Ovary (tissue), 9 donors: ENCODE measurements around the gene DPP3. TPM values are rescaled to one million over a fixed set of nuclear protein-coding genes. Genes with fewer than 3 reads are reported as not detected.

Experiments used
- DNase-seq, 5 donors: peaks; one replicate each; pipeline ENCODE4 v3.0.0-alpha.2; 2019 to 2020
- H3K27ac ChIP-seq, 2 donors: fragments of 200-600 bp; one replicate each; pipeline versions ENCODE4 v1.5.1 to v1.8.0; 2019 to 2022
- H3K27me3 ChIP-seq: fragments of 200-600 bp; one replicate; pipeline ENCODE4 v1.8.0; 2022
- H3K36me3 ChIP-seq: fragments of 200-600 bp; sonication (generic); one replicate; pipeline ENCODE4 v1.5.1; 2019
- H3K4me1 ChIP-seq: one replicate; pipeline ENCODE4 v1.8.1; 2013; ENCODE audit warnings: mild to moderate bottlenecking, moderate library complexity; ENCODE audit not compliant: insufficient read depth
- H3K4me3 ChIP-seq: fragments of 200-600 bp; sonication (generic); one replicate; pipeline ENCODE4 v1.5.1; 2017
- H3K9me3 ChIP-seq, 2 donors: fragments of 200-600 bp in 1 of 2; sonication (generic) in 1 of 2; one replicate each; pipeline versions ENCODE4 v1.5.1 to v1.8.1; 2013 to 2019; ENCODE audit warnings: mild to moderate bottlenecking in 1 of 2, moderate library complexity in 1 of 2
- CTCF ChIP-seq, 3 donors: fragments of 450-650 bp in 2 of 3; fragments of 200-600 bp in 1 of 3; IDR thresholded peaks; one replicate each; pipeline versions ENCODE4 v1.5.1 to v1.8.0; 2016 to 2022; ENCODE audit warnings: antibody characterized with exemption in 3 of 3, mild to moderate bottlenecking in 1 of 3
- EP300 ChIP-seq: sonication (generic); formaldehyde crosslinking; IDR thresholded peaks from one replicate; pipeline ENCODE4 v1.6.1; 2017; ENCODE audit warnings: antibody characterized with exemption
- POLR2A ChIP-seq: fragments of 450-650 bp; IDR thresholded peaks from one replicate; pipeline ENCODE4 v1.6.1; 2017; ENCODE audit warnings: antibody characterized with exemption, mild to moderate bottlenecking, moderate library complexity
- WGBS, 3 donors: extraction: QIAGEN DNeasy Blood & Tissue Kit in 1 of 3; methylation state at CpG; one replicate each; pipeline versions ENCODE4 v1.1.5 to v1.1.7; 2013 to 2017; 5-methylcytosine and 5-hydroxymethylcytosine counted together
- intact Hi-C, 4 donors: fragments of 100-400 bp; cut with DNase I; formaldehyde crosslinking; loops; one replicate each; pipeline versions ENCODE4 v1.11.0 to v1.15.1; 2022 to 2023
- polyA plus RNA-seq, 2 donors: library from polyadenylated mRNA; stranded (reverse); fragments of 200-250 nt in 1 of 2; fragments of 350-450 nt in 1 of 2; fragmentation: Illumina TruSeq in 1 of 2; extraction: RNeasy Lipid Tissue Mini Kit (QIAGEN cat#74804) in 1 of 2; gene quantifications; one replicate each; pipeline ENCODE4 v1.2.3, GENCODE V29; 2013 to 2014
- total RNA-seq, 7 donors: library from RNA; depleted of rRNA in 2 of 7; stranded (reverse); fragments of >200 nt in 2 of 7; fragmentation: NEBNext Ultra II Directional in 3 of 7; extraction: Animal tissue kit (Norgen Biotek cat#: 25700) in 3 of 7; gene quantifications; one replicate each; pipeline versions ENCODE4 v1.1.0 to v1.2.4, GENCODE V29; 2016 to 2023
- donor health status: DM: no; HTN: no; CAD: no; lungs with moderate emphysema.
- donor health status: DM: no; HTN: no; CAD: no.
- donor health status: Bipolar disorder and iron deficiency.
- donor health status: DM: yes; HTN: yes; CAD: no.
- donor health status: DM: no; HTN: no; CAD: no.
- donor health status: DM: yes; HTN: yes; CAD: no.

Gene DPP3
- total and polyA plus RNA-seq, 9 donors: 6.5 to 19.3 (median 11.5) TPM

- DNase-seq: no peak
- H3K4me1 ChIP-seq: peaks cover 2% of the 10 kb centered on the region
- 27 to 42% (median 37%) methylated on average over 11 of the region's 11 CpGs for WGBS, 3 donors
Measured at GRCh38 chr11:66548041-66548440, 67.8 kb downstream of the DPP3 start.

GRCh38 chr11:66548774-66549630, 68.8 kb downstream of the DPP3 start:
- Histone ChIP-seq H3K36me3 (no peaks in the 10 kb centered on the region), H3K27ac (no peak overlapping the region), H3K4me1 (no peaks in the 10 kb centered on the region), H3K4me3 (no peak overlapping the region), H3K27me3 (no peaks in the 10 kb centered on the region), H3K9me3 (no peaks in the 10 kb centered on the region)
- TF ChIP-seq EP300 (no peak), CTCF (IDR thresholded peaks at IDR 0.05) (no peak), POLR2A (no peak)
- no peak for DNase-seq
- WGBS, 3 donors: 47 to 51% (median 48%) methylated on average over 16 of the region's 16 CpGs
- intact Hi-C loops: no loop called here

More at GRCh38 chr11:66548041-66548440, 67.8 kb downstream of the DPP3 start:
- Histone ChIP-seq H3K36me3 (no peaks in the 10 kb centered on the region), H3K27ac (no peak overlapping the region), H3K4me3 (no peak overlapping the region), H3K9me3 (no peaks in the 10 kb centered on the region), H3K27me3 (no peaks in the 10 kb centered on the region)
- intact Hi-C loops: no loop called here
- TF ChIP-seq CTCF (IDR thresholded peaks at IDR 0.05) (no peak), POLR2A (no peak), EP300 (no peak)

- Histone ChIP-seq H3K27me3 (no peaks in the 10 kb centered on the region), H3K9me3 (no peaks in the 10 kb centered on the region), H3K27ac (no peak overlapping the region), H3K4me3 (no peak overlapping the region), H3K4me1 (no peaks in the 10 kb centered on the region), H3K36me3 (no peaks in the 10 kb centered on the region)
- intact Hi-C loops: no loop called here
- 84 to 89% (median 84%) methylated on average over 3 of the region's 3 CpGs for WGBS, 3 donors
- no peak for DNase-seq
- TF ChIP-seq CTCF (IDR thresholded peaks at IDR 0.05) (no peak), EP300 (no peak), POLR2A (no peak)
Measured at GRCh38 chr11:66549696-66550095, 69.5 kb downstream of the DPP3 start.

GRCh38 chr11:66550887-66551286, 70.7 kb downstream of the DPP3 start:
- Histone ChIP-seq H3K4me1 (no peaks in the 10 kb centered on the region), H3K36me3 (no peaks in the 10 kb centered on the region), H3K9me3 (no peaks in the 10 kb centered on the region), H3K4me3 (no peak overlapping the region), H3K27me3 (no peaks in the 10 kb centered on the region), H3K27ac (no peak overlapping the region)
- intact Hi-C loops: no loop called here
- WGBS, 3 donors: 86 to 95% (median 89%) methylated on average over 4 of the region's 4 CpGs
- no peak for DNase-seq
- TF ChIP-seq POLR2A (no peak), CTCF (IDR thresholded peaks at IDR 0.05) (no peak)
